ENCODE results near the gene CFAP210.

- no peak for TF ChIP-seq GATA2 (IDR thresholded peaks at IDR 0.05; ENCODE audit: low read depth, low read length)
- no peak for TF ChIP-seq GATA3 (IDR thresholded peaks at IDR 0.05; ENCODE audit: low read depth, low read length)
Observed at GRCh38 chr2:169620509-169620908, 73.7 kb downstream of the CFAP210 start.

Data from SH-SY5Y (cell line).